Breast epithelium (tissue), 4 donors: ENCODE measurements around the gene TGM3. TPM values are rescaled to one million over a fixed set of nuclear protein-coding genes. Genes with fewer than 3 reads are reported as not detected.
A peak's percentile ranks its signal among the peaks of the same experiment; 100 is the strongest.

Source experiments
- DNase-seq, 2 donors: peaks; one replicate each; pipeline ENCODE4 v3.0.0-alpha.2; 2019; ENCODE audit warnings: low spot score in 2 of 2
- H3K27ac ChIP-seq, 2 donors: fragments of 200-600 bp; sonication (generic) in 1 of 2; one replicate each; pipeline ENCODE4 v1.5.1; 2016 to 2019; ENCODE audit warnings: mild to moderate bottlenecking in 1 of 2
- H3K27me3 ChIP-seq, 2 donors: fragments of 200-600 bp; sonication (generic) in 1 of 2; one replicate each; pipeline versions ENCODE4 v1.5.1 to v1.6.0; 2017 to 2019; ENCODE audit warnings: control low read depth in 1 of 2, mild to moderate bottlenecking in 1 of 2
- H3K36me3 ChIP-seq: fragments of 200-600 bp; one replicate; pipeline ENCODE4 v1.5.1; 2019
- H3K4me1 ChIP-seq, 2 donors: fragments of 200-600 bp; sonication (generic); one replicate each; pipeline ENCODE4 v1.5.1; 2016 to 2019; ENCODE audit warnings: control low read depth in 1 of 2
- H3K4me3 ChIP-seq, 3 donors: fragments of 200-600 bp; sonication (generic); 1 replicate in 2 of 3; 2 replicates in 1 of 3; pipeline ENCODE4 v1.5.1; 2016 to 2019; ENCODE audit warnings: mild to moderate bottlenecking in 3 of 3, moderate library complexity in 2 of 3
- H3K9me3 ChIP-seq, 2 donors: fragments of 200-600 bp; sonication (generic) in 1 of 2; one replicate each; pipeline ENCODE4 v1.5.1; 2016 to 2019; ENCODE audit warnings: control low read depth in 1 of 2
- CTCF ChIP-seq, 3 donors: fragments of 450-650 bp; IDR thresholded peaks; one replicate each; pipeline ENCODE4 v1.5.1; 2016 to 2017; ENCODE audit warnings: antibody characterized with exemption in 3 of 3, mild to moderate bottlenecking in 3 of 3, moderate library complexity in 3 of 3
- POLR2A ChIP-seq: fragments of 450-650 bp; IDR thresholded peaks from one replicate; pipeline ENCODE4 v1.6.1; 2016; ENCODE audit warnings: antibody characterized with exemption, mild to moderate bottlenecking, moderate library complexity
- POLR2AphosphoS5 ChIP-seq, 3 donors: sonication (generic); formaldehyde crosslinking; IDR thresholded peaks; one replicate each; pipeline ENCODE4 v1.6.1; 2017; ENCODE audit warnings: antibody characterized with exemption in 3 of 3
- intact Hi-C: fragments of 100-400 bp; cut with DNase I; formaldehyde crosslinking; loops from one replicate; pipeline ENCODE4 v1.15.1; 2023; ENCODE audit warnings: low total_unique reads
- total RNA-seq, 3 donors: library from RNA; depleted of rRNA; stranded (reverse); fragments of >200 nt; gene quantifications; one replicate each; pipeline ENCODE4 v1.1.0, GENCODE V29; 2016

Gene TGM3
- total RNA-seq, 3 donors from 2014 or later = not detected

DNA sequence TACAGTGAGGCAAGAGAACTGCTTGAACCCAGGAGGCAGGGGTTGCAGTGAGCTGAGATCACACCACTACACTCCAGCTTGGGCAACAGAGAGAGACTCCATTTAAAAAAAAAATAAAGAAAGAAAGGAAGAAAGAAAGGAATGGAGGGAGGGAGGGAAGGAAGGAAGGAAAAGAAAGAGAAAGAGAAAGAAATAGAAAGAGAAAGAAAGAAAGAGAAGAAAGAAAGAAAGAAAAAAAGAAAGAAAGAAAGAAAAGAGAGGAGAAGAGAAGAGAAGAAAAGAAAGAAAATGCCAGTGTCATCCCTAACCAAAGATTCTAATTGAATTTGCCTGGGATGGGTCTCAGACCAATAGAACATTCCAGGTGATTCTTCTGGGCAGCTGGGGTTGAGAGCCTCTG is 4.2 kb downstream of the TGM3 start:
- intact Hi-C loops = no loop called here
- DNase-seq = no peak
- TF ChIP-seq POLR2AphosphoS5 (IDR thresholded peaks at IDR 0.05) = no peak
- TF ChIP-seq POLR2A = no peak
- TF ChIP-seq CTCF (IDR thresholded peaks at IDR 0.05) = no peak
- H3K27ac ChIP-seq = no peak overlapping the region
- H3K36me3 ChIP-seq = no peaks in the 10 kb centered on the region
- no peaks in the 10 kb centered on the region for H3K9me3 ChIP-seq
- no peak overlapping the region for H3K4me3 ChIP-seq
- H3K4me1 ChIP-seq = no peaks in the 10 kb centered on the region
- H3K27me3 ChIP-seq = no peaks in the 10 kb centered on the region

DNA sequence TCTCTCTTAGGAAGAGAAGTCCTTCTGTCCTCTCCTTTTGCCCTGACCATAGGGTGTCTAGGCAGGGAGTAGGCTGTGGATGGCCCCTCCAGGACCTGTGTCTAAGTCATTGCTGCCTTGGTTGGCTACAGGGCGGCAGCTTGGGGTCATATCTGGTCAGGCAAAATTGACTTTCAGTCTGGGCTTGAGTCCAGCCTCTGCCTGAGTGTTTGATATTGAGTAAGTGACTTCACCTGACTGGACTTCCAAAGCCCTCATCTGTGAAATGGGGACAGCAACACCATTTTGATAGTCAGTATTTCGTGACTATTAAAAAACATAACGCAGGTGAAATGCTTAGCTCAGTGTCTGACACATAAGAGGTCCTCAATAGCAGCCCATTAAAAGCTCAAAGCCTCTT is 4.6 kb downstream of the TGM3 start:
- Histone ChIP-seq H3K4me3 (no peak overlapping the region), H3K36me3 (no peaks in the 10 kb centered on the region), H3K9me3 (no peaks in the 10 kb centered on the region), H3K27ac (no peak overlapping the region), H3K4me1 (no peaks in the 10 kb centered on the region), H3K27me3 (no peaks in the 10 kb centered on the region)
- intact Hi-C loops = no loop called here
- TF ChIP-seq CTCF (IDR thresholded peaks at IDR 0.05) = no peak
- no peak for TF ChIP-seq POLR2A
- no peak for TF ChIP-seq POLR2AphosphoS5 (IDR thresholded peaks at IDR 0.05)
- DNase-seq = no peak

- H3K4me1 ChIP-seq = no peaks in the 10 kb centered on the region
- no peaks in the 10 kb centered on the region for H3K36me3 ChIP-seq
- H3K27me3 ChIP-seq = no peaks in the 10 kb centered on the region
- no peak overlapping the region for H3K27ac ChIP-seq
- TF ChIP-seq CTCF (IDR thresholded peaks at IDR 0.05) (no peak), POLR2AphosphoS5 (IDR thresholded peaks at IDR 0.05) (no peak), POLR2A (no peak)
- peak in 1 of 2 donors; percentile 23 for DNase-seq
- intact Hi-C loops = no loop called here
- H3K4me3 ChIP-seq = no peak overlapping the region
- H3K9me3 ChIP-seq = no peaks in the 10 kb centered on the region
Observed at GRCh38 chr20:2301164-2301622, 5.4 kb downstream of the TGM3 start.

DNA sequence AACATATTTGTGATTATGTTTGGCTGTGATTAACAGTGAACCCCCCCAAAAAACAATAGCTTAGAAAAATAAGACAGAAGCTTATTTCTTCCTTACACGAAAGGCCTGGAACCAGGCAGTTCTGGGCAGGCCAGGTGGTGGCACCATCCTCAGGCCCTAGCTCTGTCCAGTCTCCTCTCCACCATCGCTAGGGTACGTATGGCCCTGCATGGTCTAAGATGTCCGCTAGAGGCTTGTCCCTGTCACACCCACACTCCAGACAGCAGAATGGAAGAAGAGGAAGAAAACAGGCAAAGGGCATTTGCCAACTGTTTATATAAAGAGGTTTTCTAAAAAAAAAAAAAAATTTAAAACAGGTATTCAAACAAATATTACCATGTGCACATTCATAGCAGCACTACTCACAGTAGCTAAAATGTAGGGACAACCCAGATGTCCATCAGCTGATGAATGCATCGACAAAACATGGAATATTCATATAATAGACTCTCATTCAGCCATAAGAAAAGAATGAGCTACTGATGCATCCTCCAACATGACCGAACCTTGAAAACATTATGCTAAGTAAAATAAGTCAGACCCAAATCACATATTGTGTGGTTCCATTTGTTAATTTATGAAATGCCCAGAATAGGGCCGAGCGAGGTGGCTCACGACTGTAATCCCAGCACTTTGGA is 6.7 kb downstream of the TGM3 start:
- H3K36me3 ChIP-seq = no peaks in the 10 kb centered on the region
- H3K27me3 ChIP-seq = no peaks in the 10 kb centered on the region
- no peaks in the 10 kb centered on the region for H3K9me3 ChIP-seq
- no peak overlapping the region for H3K27ac ChIP-seq
- no peaks in the 10 kb centered on the region for H3K4me1 ChIP-seq
- no peak overlapping the region for H3K4me3 ChIP-seq
- intact Hi-C loops = no loop called here
- TF ChIP-seq POLR2A = no peak
- TF ChIP-seq POLR2AphosphoS5 (IDR thresholded peaks at IDR 0.05) = no peak
- no peak for TF ChIP-seq CTCF (IDR thresholded peaks at IDR 0.05)
- DNase-seq = no peak

DNA sequence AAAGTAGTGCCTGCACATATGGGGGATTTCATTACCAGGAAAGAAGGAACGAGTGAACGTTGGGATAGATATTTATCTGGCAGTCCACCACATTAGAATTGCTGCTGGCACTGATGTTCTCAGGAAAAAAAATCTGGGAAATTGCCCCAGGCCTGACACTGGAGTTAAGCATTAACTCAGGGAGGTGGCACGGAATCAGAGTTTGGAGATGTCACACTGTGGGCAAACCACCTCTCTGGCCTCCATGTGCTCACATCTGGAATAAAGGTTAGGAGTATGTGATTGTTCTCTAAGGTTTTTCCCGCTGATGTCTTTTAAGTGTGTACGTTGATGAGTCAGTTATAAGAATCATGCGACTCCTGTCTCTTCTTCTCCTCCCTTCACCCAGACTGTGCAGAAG is 7.9 kb downstream of the TGM3 start:
- DNase-seq = no peak
- TF ChIP-seq POLR2A (no peak), POLR2AphosphoS5 (IDR thresholded peaks at IDR 0.05) (no peak), CTCF (IDR thresholded peaks at IDR 0.05) (no peak)
- Histone ChIP-seq H3K27me3 (no peaks in the 10 kb centered on the region), H3K4me1 (no peaks in the 10 kb centered on the region), H3K9me3 (no peaks in the 10 kb centered on the region), H3K4me3 (no peak overlapping the region), H3K27ac (no peak overlapping the region), H3K36me3 (no peaks in the 10 kb centered on the region)
- intact Hi-C loops = no loop called here
